HG03097 (cell line): ENCODE results near the gene CCNB1IP1.
"Not testable (repeated sequence)": the region's sequence is repeated elsewhere in the genome, so short reads cannot be mapped to it uniquely, and the experiment has no call there.

ENCODE experiments used
- ATAC-seq: cut with Tn5 transposase; IDR thresholded peaks from one replicate; pipeline ENCODE4 v1.9.1; 2021; ENCODE audit not compliant: unreplicated experiment, low FRiP score

Gene CCNB1IP1

GRCh38 chr14:20334017-20334416 lies 938 bp upstream of the CCNB1IP1 start:
- ATAC-seq: no peak

GRCh38 chr14:20333494-20333841 lies 389 bp upstream of the CCNB1IP1 start:
- no peak for ATAC-seq

- ATAC-seq: no peak
Observed at GRCh38 chr14:20332431-20332787, 670 bp downstream of the CCNB1IP1 start.

DNA sequence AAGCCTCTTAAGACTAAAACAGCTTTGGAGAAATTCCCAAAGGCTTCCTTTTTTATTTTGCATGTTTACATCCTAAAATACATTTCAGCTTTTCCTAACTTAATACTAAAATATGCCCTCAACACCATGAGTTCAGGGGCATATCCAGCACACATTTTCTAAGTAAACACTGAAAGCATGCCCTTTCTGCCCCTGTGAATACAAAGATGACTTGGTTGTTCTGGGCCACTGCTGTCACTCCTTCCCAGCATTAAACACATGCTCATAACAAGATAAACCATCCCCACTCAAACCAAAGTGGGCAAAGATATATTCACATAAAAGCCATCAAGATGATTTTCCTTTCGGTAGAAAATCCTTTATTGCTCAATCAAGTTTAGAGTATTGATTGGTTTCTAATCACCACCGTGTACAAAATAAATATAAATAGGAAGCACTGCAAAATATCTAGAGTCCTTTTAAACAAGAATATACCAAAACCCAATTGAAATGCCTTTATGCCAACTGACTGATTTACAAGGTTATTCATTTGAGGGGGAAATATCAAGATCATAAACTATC lies 1.9 kb downstream of the CCNB1IP1 start:
- ATAC-seq: no peak

GRCh38 chr14:20329355-20329754 lies 3.7 kb downstream of the CCNB1IP1 start:
- no peak for ATAC-seq

DNA sequence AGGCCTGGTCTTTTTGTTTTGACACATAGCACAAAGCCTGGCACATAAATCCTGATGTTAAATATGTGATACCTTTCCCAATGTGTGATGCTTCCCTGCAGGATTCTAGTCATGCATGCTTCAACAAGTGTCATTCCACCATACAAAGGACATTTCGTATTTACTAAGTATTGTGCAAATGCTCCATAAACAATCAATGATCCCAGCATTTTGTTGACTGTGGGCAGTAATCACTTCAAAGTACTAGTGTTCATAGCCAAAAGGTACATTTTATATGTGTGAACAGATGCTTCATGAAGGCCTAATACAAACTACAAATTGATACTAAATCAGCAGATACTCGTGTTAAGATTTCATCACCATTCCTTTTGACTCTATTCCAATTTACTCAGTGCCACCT lies 4.4 kb downstream of the CCNB1IP1 start:
- ATAC-seq: no peak

GRCh38 chr14:20327005-20327869 lies 5.8 kb downstream of the CCNB1IP1 start:
- no peak for ATAC-seq

DNA sequence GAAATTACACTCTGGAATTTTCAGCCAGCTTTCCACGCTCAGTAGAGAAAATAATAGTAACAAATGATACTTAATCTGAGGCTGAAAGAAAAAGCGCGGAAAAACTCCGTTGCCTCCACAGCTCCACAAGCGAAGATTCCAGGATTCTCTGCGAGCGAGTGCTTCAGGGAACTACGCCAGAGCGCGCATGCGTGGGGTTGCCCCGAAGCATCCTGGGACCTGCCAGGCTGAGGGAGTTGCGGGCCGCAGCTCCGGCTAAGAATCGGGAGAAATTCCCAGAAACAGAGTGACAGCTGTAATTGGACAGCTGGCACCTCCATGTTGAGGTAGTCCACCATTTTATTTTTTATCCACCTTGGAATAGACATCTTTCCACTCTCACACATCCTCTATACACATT lies 15.4 kb downstream of the CCNB1IP1 start:
- no peak for ATAC-seq

DNA sequence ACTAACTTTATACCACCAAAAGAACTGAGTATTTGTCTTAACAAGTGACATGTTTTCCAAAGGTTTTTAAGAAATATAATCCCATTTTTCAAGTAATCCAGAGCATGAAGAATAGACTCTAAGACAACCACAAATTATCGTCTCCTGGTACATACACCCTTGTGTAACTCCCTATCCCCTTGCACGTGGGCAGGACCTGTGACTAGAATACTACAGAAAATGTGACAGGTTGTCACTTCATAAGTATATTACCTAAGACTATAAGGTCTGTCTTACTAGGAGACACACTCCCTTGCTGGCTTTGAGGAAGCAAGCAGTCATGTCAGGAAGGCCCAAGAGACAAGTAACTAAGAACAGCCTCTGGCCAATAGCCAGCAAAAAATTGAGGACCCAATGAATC lies 19.1 kb downstream of the CCNB1IP1 start:
- ATAC-seq: no peak

GRCh38 chr14:20306079-20306423 lies 27.0 kb downstream of the CCNB1IP1 start:
- ATAC-seq: no peak

DNA sequence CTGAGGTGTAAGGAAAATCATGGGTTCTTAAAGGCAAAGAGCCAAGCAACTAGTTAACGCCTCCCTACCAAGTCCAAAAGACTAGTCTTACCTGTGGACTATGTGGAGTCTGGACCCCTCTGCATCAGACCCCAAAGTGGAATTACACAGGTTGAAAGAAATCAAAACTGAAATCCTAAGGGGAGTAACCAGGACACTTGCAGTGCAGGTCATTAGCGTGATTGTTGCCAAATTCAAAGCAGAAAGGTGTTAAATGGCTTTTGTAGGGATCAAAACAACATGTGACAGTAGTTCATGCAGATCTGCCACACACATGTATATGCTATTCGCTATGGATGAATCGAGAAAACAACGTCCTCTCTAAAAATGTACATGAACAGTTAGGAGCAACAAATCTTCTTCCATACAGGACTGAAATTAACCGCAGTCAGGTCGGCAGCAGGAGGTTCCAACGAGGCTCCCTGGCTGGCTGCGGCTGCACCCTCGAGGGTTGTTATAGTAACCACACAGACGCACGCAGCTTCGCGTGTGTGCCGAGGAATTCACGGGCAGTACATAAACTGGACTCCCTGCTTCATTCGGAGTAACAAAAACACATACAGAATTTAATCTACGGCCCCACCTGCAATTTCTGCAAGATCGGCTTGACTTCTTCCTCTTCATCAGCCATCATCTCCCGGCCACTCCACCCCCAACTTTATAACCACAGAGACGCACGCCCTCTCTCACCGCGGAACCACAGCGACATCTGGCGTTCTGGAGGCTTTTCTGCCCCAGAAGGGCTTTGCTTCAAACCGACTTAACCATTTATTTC lies 27.6 kb downstream of the CCNB1IP1 start, which contains the start of gene TTC5:
Gene TTC5 (minus strand): TSS at position 687 of the 814 bp plus-strand sequence. CDS start 14 bp downstream, at position 673.
- ATAC-seq: peak; percentile 87

GRCh38 chr14:20302042-20302755 lies 30.9 kb downstream of the CCNB1IP1 start:
- ATAC-seq: no peak

- ATAC-seq: peak; percentile 81
Observed at GRCh38 chr14:20295067-20295466, 38.0 kb downstream of the CCNB1IP1 start.

GRCh38 chr14:20294636-20295035 lies 38.4 kb downstream of the CCNB1IP1 start:
- ATAC-seq: no peak

DNA sequence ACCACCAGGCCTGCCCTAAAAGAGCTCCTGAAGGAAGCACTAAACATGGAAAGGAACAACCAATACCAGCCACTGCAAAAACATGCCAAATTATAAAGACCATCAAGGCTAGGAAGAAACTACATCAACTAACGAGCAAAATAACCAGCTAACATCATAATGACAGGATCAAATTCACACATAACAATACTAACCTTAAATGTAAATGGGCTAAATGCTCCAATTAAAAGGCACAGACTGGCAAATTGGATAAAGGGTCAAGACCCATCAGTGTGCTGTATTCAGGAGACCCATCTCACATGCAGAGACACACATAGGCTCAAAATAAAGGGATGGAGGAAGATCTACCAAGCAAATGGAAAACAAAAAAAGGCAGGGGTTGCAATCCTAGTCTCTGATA lies 51.1 kb downstream of the CCNB1IP1 start:
- not testable (repeated sequence) for ATAC-seq

- ATAC-seq: not testable (repeated sequence)
Observed at GRCh38 chr14:20280265-20280664, 52.8 kb downstream of the CCNB1IP1 start.

DNA sequence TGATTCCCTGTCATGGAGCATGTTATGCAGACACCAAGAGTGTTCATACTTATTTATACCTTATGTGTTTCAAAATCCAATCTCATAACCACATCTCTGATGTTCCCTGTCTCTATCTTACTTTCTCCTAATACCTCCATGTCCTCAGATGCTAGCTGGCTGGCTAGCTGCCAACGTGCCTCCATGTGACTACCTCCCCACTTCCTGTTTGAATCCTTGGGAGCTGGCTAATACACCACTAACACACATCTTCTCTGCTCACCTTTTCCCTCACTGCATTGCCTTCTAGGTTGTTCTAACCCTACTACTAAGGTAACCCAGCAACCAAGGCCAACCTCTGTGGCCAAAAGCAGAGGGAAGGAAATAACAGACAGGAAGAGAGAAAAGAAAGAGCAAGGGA lies 54.7 kb downstream of the CCNB1IP1 start:
- ATAC-seq: no peak

- ATAC-seq: no peak
Observed at GRCh38 chr14:20277409-20277808, 55.7 kb downstream of the CCNB1IP1 start.

DNA sequence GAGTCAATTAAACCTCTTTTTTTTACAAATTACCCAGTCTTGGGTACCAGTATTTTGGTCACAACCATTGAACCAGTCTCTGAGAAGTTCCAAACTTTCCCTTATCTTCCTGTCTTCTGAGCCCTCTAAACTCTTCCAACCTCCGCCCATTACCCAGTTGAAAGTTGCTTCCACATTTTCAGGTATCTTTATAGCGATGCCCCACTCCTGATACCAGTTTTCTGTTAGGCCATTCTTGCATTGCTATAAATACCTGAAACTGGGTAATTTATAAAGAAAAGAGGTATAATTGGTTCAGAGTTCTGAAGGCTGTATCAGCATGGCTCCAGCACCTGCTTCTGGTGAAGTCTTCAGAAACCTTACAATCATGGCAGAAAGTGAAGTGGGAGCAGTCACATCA lies 59.0 kb downstream of the CCNB1IP1 start:
- ATAC-seq: no peak

DNA sequence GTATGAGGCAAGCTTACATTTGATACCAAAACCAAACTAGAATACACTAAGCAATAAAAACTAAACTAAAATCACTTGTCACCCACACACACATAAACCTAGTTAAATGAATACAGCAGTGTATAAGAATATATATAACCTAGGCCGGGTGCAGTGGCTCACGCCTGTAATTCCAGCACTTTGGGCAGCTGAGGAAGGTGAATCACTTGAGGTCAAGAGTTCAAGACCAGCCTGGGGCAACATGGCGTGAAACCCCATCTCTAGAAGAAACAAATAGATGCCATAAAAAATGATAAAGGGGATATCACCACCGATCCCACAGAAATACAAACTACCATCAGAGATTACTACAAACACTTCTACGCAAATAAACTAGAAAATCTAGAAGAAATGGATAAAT lies 68.7 kb downstream of the CCNB1IP1 start:
- ATAC-seq: not testable (repeated sequence)

DNA sequence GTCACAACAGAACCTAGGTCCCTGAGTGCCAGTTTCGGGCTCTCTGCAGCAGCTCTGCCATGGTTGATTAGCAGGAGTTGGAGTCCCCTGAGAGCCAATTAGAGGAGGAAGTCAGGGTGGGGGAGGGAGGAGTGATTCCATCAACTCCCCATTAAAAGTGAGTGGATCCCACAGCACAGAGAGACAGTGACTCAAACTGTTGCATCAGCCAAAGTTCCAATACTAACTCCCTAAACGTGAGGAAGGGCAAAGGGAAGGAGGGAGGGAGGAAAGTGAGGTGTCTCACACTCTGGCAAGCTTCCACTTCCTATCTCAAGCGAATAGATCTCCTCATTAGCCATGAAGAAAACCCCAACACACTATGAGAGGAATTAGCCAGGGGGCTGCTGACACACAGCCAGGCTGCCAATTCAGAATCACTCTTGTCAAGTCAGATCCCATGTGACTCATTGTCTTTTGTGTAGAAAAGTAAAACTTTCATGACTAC lies 70.4 kb downstream of the CCNB1IP1 start:
- no peak for ATAC-seq
